IPS-18c (cell line): ENCODE data around the gene MICAL2.
"Not testable (repeated sequence)": the region's sequence is repeated elsewhere in the genome, so short reads cannot be mapped to it uniquely, and the experiment has no call there.

Experiments
- H3K4me3 ChIP-seq: 2 replicates; pipeline ENCODE4 v1.7.0; 2013; ENCODE audit warnings: low read depth, mild to moderate bottlenecking, low read length, moderate library complexity; ENCODE audit not compliant: insufficient read depth
- H3K9me3 ChIP-seq: one replicate; pipeline ENCODE4 v1.6.1; 2013; ENCODE audit warnings: mild to moderate bottlenecking, low read length, moderate library complexity; ENCODE audit not compliant: control insufficient read depth, insufficient read depth

The MICAL2 gene

DNA sequence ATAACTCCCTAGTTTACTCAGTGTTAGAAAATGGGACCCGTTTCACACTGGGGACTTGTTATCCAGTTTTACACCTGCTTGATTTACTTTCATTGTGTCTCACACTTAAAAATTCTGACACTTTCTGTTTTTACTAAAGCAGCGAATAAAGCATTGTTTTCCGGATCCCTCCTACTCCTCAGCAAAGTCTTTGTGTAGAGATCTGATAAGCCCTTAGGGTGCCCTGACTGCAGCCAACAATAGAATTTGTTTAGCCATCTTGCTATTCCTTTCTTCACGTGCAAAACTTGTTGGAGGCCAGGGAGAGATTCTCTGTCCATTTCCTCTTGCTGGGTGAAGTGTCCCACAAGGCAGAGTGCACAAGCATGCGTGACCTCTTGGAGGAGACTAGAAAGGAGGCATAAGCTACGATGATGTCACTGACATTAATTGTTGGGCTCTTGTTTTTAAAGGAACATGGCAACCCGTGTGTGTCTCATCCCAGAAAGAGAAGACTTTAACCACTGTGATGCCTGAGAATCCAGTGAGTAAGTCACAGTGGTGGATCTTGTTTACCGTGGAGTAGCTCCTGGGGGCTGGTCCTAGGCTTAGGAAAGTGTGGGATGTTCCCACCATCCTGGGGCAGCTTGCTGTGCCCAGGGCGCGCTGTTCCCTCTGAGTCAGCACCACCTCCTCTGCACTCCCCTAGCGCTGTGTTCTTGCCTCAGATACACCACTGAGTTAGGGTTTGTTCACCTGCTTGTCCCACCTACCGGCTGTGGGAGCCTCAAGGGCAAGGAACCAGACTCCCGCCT is 27.7 kb downstream of the MICAL2 start:
- H3K4me3 ChIP-seq: no peak overlapping the region
- peaks cover 2% of the 10 kb centered on the region for H3K9me3 ChIP-seq

DNA sequence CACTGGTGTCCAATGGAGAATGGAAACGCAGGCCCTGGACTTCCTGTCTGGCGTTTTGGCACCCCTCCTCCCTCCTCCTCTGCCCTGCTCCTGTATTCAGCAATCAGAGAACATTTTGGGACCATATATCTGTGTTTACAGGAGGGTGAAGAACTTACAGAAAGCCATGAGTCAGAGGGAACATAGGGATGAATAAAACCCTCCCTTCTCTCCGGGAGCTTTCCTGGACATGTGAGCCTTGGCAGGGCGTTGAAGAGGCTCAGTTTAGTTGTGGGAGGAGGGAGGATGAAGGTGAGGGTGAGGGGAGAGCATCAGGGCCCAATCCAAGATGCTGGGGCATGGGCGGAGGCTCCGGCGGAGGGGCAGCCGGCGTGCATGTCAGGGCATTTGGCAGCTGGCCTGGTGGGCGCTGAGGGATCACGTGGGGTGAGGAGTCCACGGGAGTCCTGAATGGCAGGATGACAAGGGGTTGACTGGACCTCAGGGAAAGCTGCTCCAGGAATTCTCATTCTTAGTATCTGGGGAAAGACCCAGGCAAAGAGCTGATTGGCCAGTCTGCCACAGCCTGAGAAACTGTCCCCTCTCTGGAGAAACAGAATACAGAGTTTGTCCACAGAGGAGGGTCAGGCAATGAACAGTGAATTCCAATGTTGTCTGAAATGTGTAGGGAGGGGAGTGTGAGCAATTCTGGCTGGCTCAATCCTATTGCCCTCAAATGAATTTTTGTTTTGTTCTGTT is 28.9 kb downstream of the MICAL2 start:
- Histone ChIP-seq H3K4me3 (no peak overlapping the region), H3K9me3 (peaks cover 2% of the 10 kb centered on the region)

- peaks cover 2% of the 10 kb centered on the region for H3K9me3 ChIP-seq
- no peak overlapping the region for H3K4me3 ChIP-seq
Observed at GRCh38 chr11:12140186-12140793, 29.9 kb downstream of the MICAL2 start.

- Histone ChIP-seq H3K4me3 (no peak overlapping the region), H3K9me3 (peaks cover 2% of the 10 kb centered on the region)
Observed at GRCh38 chr11:12141283-12141682, 30.9 kb downstream of the MICAL2 start.

GRCh38 chr11:12142176-12142575 is 31.8 kb downstream of the MICAL2 start:
- no peak overlapping the region for H3K4me3 ChIP-seq

DNA sequence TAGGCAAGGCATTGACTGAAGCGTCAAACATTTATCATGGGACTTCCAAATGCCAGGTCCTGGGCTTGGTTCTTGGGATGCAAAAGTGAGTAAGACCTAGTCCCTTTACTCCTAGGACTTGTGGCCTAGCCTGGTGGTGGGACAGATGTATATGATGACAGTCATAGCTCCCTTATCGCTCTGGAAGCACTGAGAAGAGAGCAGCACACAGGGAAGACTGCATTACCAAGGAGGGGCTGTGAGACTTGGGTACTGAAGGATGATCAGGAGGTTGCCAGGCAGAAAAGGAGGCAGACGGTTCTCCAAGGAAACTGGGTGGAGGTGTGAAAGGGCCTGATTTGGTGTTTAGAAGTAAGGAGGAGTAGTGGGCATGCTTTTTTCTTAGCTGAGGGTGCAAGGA is 32.5 kb downstream of the MICAL2 start:
- Histone ChIP-seq H3K9me3 (peaks cover 2% of the 10 kb centered on the region), H3K4me3 (no peak overlapping the region)

More at GRCh38 chr11:12142176-12142575, 31.8 kb downstream of the MICAL2 start:
- peaks cover 2% of the 10 kb centered on the region for H3K9me3 ChIP-seq

GRCh38 chr11:12143461-12144258 is 33.3 kb downstream of the MICAL2 start:
- H3K9me3 ChIP-seq: peaks cover 4% of the 10 kb centered on the region

GRCh38 chr11:12144330-12145174 is 34.2 kb downstream of the MICAL2 start:
- H3K9me3 ChIP-seq: peaks cover 4% of the 10 kb centered on the region
- no peak overlapping the region for H3K4me3 ChIP-seq

More at GRCh38 chr11:12143461-12144258, 33.3 kb downstream of the MICAL2 start:
- no peak overlapping the region for H3K4me3 ChIP-seq

DNA sequence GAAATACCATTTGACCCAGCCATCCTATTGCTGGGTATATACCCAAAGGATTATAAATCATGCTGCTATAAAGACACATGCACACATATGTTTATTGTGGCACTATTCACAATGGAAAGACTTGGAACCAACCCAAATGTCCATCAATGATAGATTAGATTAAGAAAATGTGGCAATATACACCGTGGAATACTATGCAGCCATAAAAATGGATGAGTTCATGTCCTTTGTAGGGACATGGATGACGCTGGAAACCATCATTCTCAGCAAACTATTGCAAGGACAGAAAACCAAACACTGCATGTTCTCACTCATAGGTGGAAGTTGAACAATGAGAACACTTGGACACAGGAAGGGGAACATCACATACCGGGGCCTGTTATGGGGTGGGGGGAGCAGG is 36.3 kb downstream of the MICAL2 start:
- not testable (repeated sequence) for H3K4me3 ChIP-seq, H3K9me3 ChIP-seq

GRCh38 chr11:12147827-12148226 is 37.4 kb downstream of the MICAL2 start:
- Histone ChIP-seq H3K9me3 (peaks cover 6% of the 10 kb centered on the region), H3K4me3 (no peak overlapping the region)

- H3K9me3 ChIP-seq: peaks cover 6% of the 10 kb centered on the region
- no peak overlapping the region for H3K4me3 ChIP-seq
Observed at GRCh38 chr11:12148466-12148865, 38.1 kb downstream of the MICAL2 start.

DNA sequence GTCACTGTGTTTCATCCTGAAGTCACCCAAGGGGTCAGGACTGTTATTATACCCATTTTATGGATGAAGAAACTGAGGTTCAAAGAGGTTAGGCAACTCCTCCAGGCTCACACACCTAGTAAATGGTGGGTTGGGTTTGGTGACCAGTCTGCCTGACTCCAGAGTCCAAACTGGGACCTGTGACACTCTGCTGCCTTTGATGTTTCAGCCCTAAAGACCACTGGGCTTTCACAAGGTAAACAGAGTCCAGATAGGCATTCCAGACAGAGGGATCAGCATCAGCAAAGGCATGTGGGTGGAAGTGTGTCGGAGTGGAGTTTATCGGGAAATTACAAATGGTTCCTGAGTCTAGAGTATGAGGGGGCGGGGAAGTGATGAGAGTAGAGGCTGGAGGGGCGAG is 38.5 kb downstream of the MICAL2 start:
- H3K9me3 ChIP-seq: peaks cover 6% of the 10 kb centered on the region
- no peak overlapping the region for H3K4me3 ChIP-seq

GRCh38 chr11:12149672-12150225 is 39.4 kb downstream of the MICAL2 start:
- H3K9me3 ChIP-seq: peaks cover 6% of the 10 kb centered on the region
- H3K4me3 ChIP-seq: no peak overlapping the region

GRCh38 chr11:12150831-12151382 is 40.5 kb downstream of the MICAL2 start:
- H3K9me3 ChIP-seq: peaks cover 6% of the 10 kb centered on the region
- H3K4me3 ChIP-seq: no peak overlapping the region

- H3K9me3 ChIP-seq: peaks cover 6% of the 10 kb centered on the region
- no peak overlapping the region for H3K4me3 ChIP-seq
Observed at GRCh38 chr11:12152321-12152720, 41.9 kb downstream of the MICAL2 start.
